Retinal pigment epithelial cell (primary cell): ENCODE results near the gene JPH2.

Experiments
- DNase-seq: peaks from one replicate; pipeline ENCODE4 v3.0.0-alpha.2; 2010; ENCODE audit warnings: low read depth
- H3K4me3 ChIP-seq: 2 replicates; pipeline ENCODE4 v1.5.1; 2011; ENCODE audit warnings: mild to moderate bottlenecking, low read length, control low read depth, moderate library complexity
- TF ChIP-seq, protein P1 (sequence below): conservative IDR thresholded peaks from 2 replicates; pipeline ENCODE4 v1.5.1; 2011; ENCODE audit warnings: low read depth, low read length, control low read depth, inconsistent platforms

JPH2 gene

DNA sequence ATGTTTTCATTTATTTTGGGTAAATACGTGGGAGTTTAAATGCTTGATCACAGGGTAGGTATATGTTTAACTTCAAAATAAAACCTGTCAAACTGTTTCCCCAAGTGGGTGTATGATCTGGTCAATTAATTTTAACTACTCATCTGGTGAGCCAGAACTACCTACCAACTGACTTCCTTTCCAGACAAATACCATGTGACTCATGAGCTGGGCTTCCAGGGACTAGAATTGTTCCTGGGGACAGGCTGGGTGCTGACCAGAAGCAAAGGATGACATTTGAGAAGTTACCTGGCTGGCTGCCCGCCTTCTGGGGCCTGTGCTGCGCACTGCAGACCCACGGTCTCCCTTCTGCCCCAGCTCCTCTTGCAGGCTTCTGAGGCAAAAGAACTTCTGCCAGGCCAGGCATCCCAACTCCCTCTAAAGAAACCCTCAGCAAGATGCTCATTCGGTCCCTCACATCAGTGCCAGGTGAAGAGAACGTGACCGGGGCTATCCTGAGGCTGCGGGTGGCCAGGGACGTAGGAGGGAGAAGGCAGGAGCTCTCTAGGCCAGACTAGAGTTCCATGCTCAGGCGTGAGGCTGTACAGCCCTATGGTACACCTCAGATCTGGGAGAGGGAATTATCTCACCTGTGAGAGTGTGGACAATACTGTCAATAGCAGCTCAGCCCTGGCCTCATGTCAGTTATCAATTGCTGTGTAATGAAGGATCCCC is 103.6 kb downstream of the JPH2 start:
- no peak overlapping the region for H3K4me3 ChIP-seq
- DNase-seq, result no peak
- TF ChIP-seq, protein P1, sequence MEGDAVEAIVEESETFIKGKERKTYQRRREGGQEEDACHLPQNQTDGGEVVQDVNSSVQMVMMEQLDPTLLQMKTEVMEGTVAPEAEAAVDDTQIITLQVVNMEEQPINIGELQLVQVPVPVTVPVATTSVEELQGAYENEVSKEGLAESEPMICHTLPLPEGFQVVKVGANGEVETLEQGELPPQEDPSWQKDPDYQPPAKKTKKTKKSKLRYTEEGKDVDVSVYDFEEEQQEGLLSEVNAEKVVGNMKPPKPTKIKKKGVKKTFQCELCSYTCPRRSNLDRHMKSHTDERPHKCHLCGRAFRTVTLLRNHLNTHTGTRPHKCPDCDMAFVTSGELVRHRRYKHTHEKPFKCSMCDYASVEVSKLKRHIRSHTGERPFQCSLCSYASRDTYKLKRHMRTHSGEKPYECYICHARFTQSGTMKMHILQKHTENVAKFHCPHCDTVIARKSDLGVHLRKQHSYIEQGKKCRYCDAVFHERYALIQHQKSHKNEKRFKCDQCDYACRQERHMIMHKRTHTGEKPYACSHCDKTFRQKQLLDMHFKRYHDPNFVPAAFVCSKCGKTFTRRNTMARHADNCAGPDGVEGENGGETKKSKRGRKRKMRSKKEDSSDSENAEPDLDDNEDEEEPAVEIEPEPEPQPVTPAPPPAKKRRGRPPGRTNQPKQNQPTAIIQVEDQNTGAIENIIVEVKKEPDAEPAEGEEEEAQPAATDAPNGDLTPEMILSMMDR, result no peak

DNA sequence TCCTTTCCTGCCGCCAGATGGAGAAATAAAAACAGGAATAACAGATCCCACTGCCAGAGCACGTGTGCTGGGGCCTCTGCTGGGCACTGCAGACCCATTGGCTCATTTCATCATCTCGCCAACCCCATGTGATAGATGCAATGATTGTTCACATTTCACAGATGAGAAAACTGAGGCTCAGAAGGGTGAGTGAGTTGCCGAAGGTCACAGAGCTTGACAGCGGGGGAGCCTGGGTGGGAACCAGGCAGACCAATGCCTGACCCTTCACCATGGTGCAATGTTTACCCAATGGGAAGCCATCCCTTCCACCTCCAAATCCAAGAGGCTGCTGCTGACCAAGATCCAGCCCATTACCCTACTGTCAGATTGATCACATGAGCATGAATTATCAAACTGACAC is 105.1 kb downstream of the JPH2 start:
- no peak overlapping the region for H3K4me3 ChIP-seq
- TF ChIP-seq, protein P1, result no peak
- DNase-seq, result no peak

DNA sequence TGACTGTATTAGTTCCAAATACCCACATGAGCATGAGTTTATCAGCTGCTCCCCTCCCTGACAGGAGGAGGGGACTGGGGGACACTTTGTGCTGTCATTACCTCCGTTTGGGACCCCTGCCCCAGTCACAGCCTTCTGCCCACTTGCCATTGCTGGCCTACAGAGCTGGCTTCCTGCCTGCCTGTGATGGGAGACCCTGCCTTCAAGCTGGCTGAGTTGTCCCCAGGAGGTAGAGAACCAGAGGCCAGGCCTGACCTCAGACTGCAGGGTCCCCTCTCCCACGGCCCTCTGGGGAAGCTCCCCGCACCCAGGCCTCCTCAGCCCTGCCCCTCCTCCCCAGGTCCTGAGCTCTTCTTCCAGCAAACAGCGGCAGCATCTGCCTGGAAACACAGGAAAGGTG is 105.5 kb downstream of the JPH2 start:
- TF ChIP-seq, protein P1, result no peak
- DNase-seq, result no peak
- H3K4me3 ChIP-seq, result no peak overlapping the region

DNA sequence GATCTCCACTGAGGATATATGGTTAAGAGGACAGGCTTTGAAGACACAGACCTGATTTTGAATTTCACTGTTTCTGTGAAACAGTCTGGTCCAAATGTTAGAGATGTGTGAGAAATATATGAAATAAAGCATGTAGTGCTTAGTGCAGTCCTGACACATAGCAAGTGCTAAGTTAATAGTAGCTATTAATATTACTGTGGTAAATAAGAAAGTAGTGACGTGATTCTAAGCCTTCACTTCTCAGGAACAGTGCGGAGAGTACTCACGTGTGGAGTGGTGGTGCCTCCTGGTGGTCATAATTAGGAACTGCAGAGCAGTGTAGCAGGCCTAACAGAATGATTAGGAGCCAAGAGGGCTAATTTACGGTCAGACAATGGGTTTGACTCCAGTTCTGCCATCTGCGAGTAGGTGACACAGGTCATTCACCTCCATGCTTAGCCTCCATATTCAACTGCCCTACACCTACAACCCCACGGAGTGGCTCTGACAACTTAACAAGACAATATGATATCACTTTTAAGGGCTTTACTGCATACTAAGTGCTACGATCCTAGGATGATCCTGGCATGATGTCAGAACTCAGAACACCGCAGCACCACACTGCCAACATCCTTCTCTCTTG is 106.2 kb downstream of the JPH2 start:
- TF ChIP-seq, protein P1, result peak; percentile 98
- DNase-seq, result no peak
- no peak overlapping the region for H3K4me3 ChIP-seq

DNA sequence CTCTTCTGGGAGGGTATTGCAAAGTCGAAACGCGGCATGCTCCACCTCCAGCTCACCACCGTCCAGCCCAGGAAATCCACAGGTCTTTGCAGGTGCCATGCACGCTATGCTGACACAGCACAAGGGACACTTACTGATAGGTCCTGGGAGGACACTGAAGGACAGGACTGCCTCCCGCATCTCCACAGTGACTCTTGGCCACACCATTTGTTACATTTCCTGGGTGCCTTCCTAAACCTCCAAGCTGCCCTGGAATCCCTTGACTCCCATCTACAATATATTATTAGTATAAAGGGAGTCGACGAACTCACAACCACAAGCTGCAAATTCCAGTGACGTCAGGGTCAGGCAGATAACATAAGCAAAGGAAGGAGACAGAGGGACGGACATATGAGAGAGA is 106.9 kb downstream of the JPH2 start:
- no peak overlapping the region for H3K4me3 ChIP-seq
- TF ChIP-seq, protein P1, result no peak
- DNase-seq, result no peak

DNA sequence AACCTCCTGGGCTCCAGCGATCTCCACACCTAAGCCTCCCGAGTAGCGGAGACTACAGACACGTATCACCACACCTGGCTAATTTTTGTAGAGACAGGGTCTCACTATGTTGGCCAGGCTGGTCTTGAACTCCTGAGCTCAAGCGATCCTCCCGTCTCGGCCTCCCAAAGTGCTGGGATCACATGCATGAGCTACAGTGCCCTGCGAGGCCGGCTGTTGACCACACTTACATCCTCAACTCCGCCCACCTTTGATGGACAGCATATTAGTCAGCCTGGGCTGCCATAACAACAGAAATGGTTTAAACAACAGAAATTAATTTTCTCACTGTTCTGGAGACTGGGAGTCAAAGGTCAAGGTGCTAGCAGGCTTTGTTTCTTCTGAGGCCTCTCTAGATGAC is 107.7 kb downstream of the JPH2 start:
- DNase-seq, result no peak
- no peak overlapping the region for H3K4me3 ChIP-seq
- TF ChIP-seq, protein P1, result no peak

DNA sequence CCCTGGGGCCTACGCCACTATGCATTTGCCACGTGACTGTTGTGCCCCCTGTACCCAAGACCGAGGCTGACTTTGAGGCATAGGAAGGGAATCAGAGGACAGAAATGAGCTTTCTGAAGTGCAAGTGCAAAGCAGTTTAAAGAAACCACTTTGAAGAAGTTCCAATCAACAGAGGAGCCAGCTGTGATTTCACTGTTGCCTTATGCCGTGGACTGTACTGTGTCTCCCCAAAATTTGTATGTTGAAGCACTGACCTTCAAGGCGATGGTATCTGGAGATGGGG is 111.1 kb downstream of the JPH2 start:
- H3K4me3 ChIP-seq, result no peak overlapping the region
- TF ChIP-seq, protein P1, result no peak
- no peak for DNase-seq
